Measurements from ENCODE around the gene CYREN. TPM values are rescaled to one million over a fixed set of nuclear protein-coding genes. Genes with fewer than 3 reads are reported as not detected.
"Not testable (repeated sequence)": the region's sequence is repeated elsewhere in the genome, so short reads cannot be mapped to it uniquely, and the experiment has no call there.

The CYREN gene
- total and polyA plus RNA-seq, 7 experiments from 2014 or later, result 25.6 to 67.9 (median 49.5) TPM

DNA sequence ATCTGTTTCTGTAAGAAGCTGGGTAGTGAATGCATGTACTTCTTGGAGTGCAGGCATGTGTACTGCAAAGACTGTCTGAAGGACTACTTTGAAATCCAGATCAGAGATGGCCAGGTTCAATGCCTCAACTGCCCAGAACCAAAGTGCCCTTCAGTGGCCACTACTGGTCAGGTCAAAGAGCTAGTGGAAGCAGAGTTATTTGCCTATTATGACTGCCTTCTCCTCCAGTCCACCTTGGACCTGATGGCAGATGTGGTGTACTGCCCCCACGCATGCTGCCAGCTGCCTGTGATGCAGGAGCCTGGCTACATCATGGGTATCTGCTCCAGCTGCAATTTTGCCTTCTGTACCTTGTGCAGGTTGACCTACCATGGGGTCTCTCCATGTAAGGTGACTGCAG lies 41.6 kb downstream of the CYREN start:
- ChIA-PET POLR2A (no interaction called here), CTCF (no interaction called here)
- Histone ChIP-seq H3K36me3 (ENCODE audit: control insufficient read depth in 2 of 3, insufficient read depth in 3 of 3, low read length in 3 of 3) (no peaks in the 10 kb centered on the region), H3K4me1 (ENCODE audit: control insufficient read depth in 2 of 2, insufficient read depth in 2 of 2, low read length in 2 of 2) (no peaks in the 10 kb centered on the region), H3K4me3 (ENCODE audit: low read length) (no peak overlapping the region), H3K27me3 (ENCODE audit: control insufficient read depth in 2 of 2, insufficient read depth in 2 of 2, low read length in 2 of 2) (no peaks in the 10 kb centered on the region), H3K27ac (ENCODE audit: low read depth, low read length) (no peak overlapping the region), H3K9me3 (ENCODE audit: control insufficient read depth in 2 of 3, low read length in 3 of 3) (peaks cover 0 to 3% (median 0%) of the 10 kb centered on the region in 3 experiments)
- intact Hi-C loops (cut with micrococcal nuclease), result no loop called here
- peaks cover 2 to 26% (median 11%) of the 10 kb centered on the region in 5 donors for H3K36me3 Mint-ChIP-seq
- no peak for ATAC-seq
- peaks cover 0 to 9% (median 0%) of the 10 kb centered on the region in 7 donors for H3K4me1 Mint-ChIP-seq
- H3K4me3 Mint-ChIP-seq, result no peak overlapping the region
- H3K27me3 Mint-ChIP-seq, result peaks cover 0 to 2% (median 0%) of the 10 kb centered on the region in 5 donors
- no peak for DNase-seq
- peaks cover 5 to 39% (median 12%) of the 10 kb centered on the region in 11 donors for H3K9me3 Mint-ChIP-seq
- H3K27ac Mint-ChIP-seq, result no peak overlapping the region

DNA sequence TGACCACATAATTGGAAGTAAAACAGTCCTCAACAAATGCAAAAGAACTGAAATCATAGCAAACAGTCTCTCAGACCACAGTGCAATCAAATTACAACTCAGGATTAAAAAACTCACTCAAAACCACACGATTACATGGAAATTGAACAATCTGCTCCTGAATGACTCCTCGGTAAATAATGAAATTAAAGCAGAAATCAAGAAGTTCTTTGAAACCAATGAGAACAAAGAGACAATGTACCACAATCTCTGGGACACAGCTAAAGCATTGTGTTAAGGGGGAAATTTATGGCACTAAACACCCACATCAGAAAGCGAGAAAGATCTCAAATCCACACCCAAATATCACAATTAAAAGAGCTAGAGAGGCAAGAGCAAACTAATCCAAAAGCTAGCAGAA lies 45.9 kb downstream of the CYREN start:
- H3K27ac Mint-ChIP-seq; H3K27me3 ChIP-seq (ENCODE audit: control insufficient read depth in 2 of 2, insufficient read depth in 2 of 2, low read length in 2 of 2); POLR2A ChIA-PET; intact Hi-C loops (cut with micrococcal nuclease); H3K27ac ChIP-seq (ENCODE audit: low read depth, low read length); H3K36me3 ChIP-seq (ENCODE audit: control insufficient read depth in 2 of 3, insufficient read depth in 3 of 3, low read length in 3 of 3); ATAC-seq; H3K9me3 ChIP-seq (ENCODE audit: control insufficient read depth in 2 of 3, low read length in 3 of 3); H3K4me3 ChIP-seq (ENCODE audit: low read length); DNase-seq; CTCF ChIA-PET; H3K4me1 ChIP-seq (ENCODE audit: control insufficient read depth in 2 of 2, insufficient read depth in 2 of 2, low read length in 2 of 2); H3K4me3 Mint-ChIP-seq; H3K27me3 Mint-ChIP-seq; H3K4me1 Mint-ChIP-seq: not testable (repeated sequence)
- H3K9me3 Mint-ChIP-seq, result peaks cover 4 to 34% (median 14%) of the 10 kb centered on the region in 11 donors
- H3K36me3 Mint-ChIP-seq, result peaks cover 2 to 27% (median 21%) of the 10 kb centered on the region in 5 donors

DNA sequence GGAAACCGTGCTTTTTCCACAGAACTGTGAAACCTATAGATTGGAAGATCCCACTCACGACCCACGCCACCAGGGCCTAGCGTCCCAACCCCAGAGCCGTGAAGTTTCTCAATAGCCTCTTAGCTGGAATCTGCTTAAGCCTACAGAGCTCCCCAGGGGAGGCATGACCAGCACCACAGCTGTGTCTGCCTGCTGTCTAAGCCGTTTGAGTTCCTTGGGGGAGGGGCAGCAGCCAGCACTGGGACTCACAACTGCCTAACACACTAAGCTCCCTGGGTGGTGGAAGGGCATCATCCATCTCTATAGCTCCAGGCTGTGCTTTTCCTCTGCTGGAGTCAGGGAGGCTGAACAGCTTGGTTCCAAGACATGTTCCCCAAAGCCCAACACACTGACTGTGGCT lies 48.6 kb downstream of the CYREN start:
- intact Hi-C loops (cut with micrococcal nuclease), result no loop called here
- no peaks in the 10 kb centered on the region for H3K9me3 ChIP-seq (ENCODE audit: control insufficient read depth in 2 of 3, low read length in 3 of 3)
- DNase-seq, result no peak
- no peaks in the 10 kb centered on the region for H3K4me1 ChIP-seq (ENCODE audit: control insufficient read depth in 2 of 2, insufficient read depth in 2 of 2, low read length in 2 of 2)
- ATAC-seq, result no peak
- no peaks in the 10 kb centered on the region for H3K27me3 ChIP-seq (ENCODE audit: control insufficient read depth in 2 of 2, insufficient read depth in 2 of 2, low read length in 2 of 2)
- no peak overlapping the region for H3K4me3 ChIP-seq (ENCODE audit: low read length)
- CTCF ChIA-PET, result no interaction called here
- Mint-ChIP-seq H3K4me1 (peaks cover 0 to 9% (median 0%) of the 10 kb centered on the region in 7 donors), H3K4me3 (no peak overlapping the region), H3K36me3 (peaks cover 2 to 43% (median 31%) of the 10 kb centered on the region in 5 donors), H3K9me3 (peaks cover 4 to 42% (median 18%) of the 10 kb centered on the region in 11 donors), H3K27ac (no peak overlapping the region), H3K27me3 (peaks cover 0 to 2% (median 0%) of the 10 kb centered on the region in 5 donors)
- H3K36me3 ChIP-seq (ENCODE audit: control insufficient read depth in 2 of 3, insufficient read depth in 3 of 3, low read length in 3 of 3), result no peaks in the 10 kb centered on the region
- no peak overlapping the region for H3K27ac ChIP-seq (ENCODE audit: low read depth, low read length)
- POLR2A ChIA-PET, result no interaction called here

DNA sequence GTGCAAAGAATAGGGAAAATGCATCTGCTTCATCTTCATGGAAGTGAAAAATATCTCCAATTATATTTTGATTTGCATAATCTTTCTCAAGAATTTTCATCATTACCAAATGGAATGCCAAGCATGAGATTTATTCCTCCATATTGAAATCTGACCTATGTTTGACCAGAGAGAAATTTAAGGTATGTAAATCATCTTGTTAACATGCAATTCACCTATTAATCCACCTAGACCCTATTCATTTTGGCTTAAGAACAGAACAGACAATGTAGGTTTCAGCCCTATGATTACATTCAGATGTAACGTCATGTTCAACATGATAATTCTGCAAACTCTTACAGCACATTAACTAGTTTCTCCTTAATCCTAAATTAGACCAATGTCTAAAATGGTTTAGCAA lies 53.4 kb downstream of the CYREN start:
- no peak overlapping the region for H3K4me3 Mint-ChIP-seq
- H3K36me3 Mint-ChIP-seq, result peaks cover 2 to 46% (median 28%) of the 10 kb centered on the region in 5 donors
- DNase-seq (no peak), ATAC-seq (no peak)
- H3K27me3 Mint-ChIP-seq, result no peaks in the 10 kb centered on the region
- Histone ChIP-seq H3K4me3 (ENCODE audit: low read length) (no peak overlapping the region), H3K36me3 (ENCODE audit: control insufficient read depth in 2 of 3, insufficient read depth in 3 of 3, low read length in 3 of 3) (no peaks in the 10 kb centered on the region), H3K4me1 (ENCODE audit: control insufficient read depth in 2 of 2, insufficient read depth in 2 of 2, low read length in 2 of 2) (no peaks in the 10 kb centered on the region), H3K27ac (ENCODE audit: low read depth, low read length) (no peak overlapping the region), H3K9me3 (ENCODE audit: control insufficient read depth in 2 of 3, low read length in 3 of 3) (no peaks in the 10 kb centered on the region), H3K27me3 (ENCODE audit: control insufficient read depth in 2 of 2, insufficient read depth in 2 of 2, low read length in 2 of 2) (no peaks in the 10 kb centered on the region)
- no peak overlapping the region for H3K27ac Mint-ChIP-seq
- ChIA-PET POLR2A (no interaction called here), CTCF (no interaction called here)
- H3K4me1 Mint-ChIP-seq, result no peaks in the 10 kb centered on the region
- peaks cover 0 to 24% (median 15%) of the 10 kb centered on the region in 11 donors for H3K9me3 Mint-ChIP-seq
- intact Hi-C loops (cut with micrococcal nuclease), result no loop called here

Small RNA genes within 50 kb of the gene (microRNA-seq; reads per million reads assigned to microRNA genes)
- gene MIR6509 (ENCODE audit: borderline microRNAs expressed), result not detected

Other genes starting within 250 kb of the CYREN start
- gene AGBL3, start 184.2 kb downstream of the CYREN start, total RNA-seq, result 1 to 10 TPM; 2.1 to 6.6 (median 3.8) TPM
- under 1 TPM; 0.51 to 0.54 TPM for gene AGBL3, start 184.2 kb downstream of the CYREN start, polyA plus RNA-seq
- gene TMEM140, start 22.6 kb downstream of the CYREN start, total RNA-seq, result 10 to 100 TPM; 17.8 to 44.7 (median 20.4) TPM
- 10 to 100 TPM; 16.8 to 29.4 TPM for gene TMEM140, start 22.6 kb downstream of the CYREN start, polyA plus RNA-seq
- 10 to 100 TPM; 18.2 to 59.2 (median 37.0) TPM for gene WDR91, start 40.8 kb upstream of the CYREN start, total RNA-seq
- 1 to 10 TPM; 3.5 to 9.3 TPM for gene WDR91, start 40.8 kb upstream of the CYREN start, polyA plus RNA-seq
- not detected for gene STRA8, start 63.1 kb upstream of the CYREN start, total RNA-seq
- not detected for gene STRA8, start 63.1 kb upstream of the CYREN start, polyA plus RNA-seq